Stimulated activated CD8-positive, alpha-beta memory T cell treated with anti-CD3 and anti-CD28 coated beads, Interleukin-15, amount 100 ng/mL, for 1 hour (primary cell): ENCODE data around the gene OR10H4.
"Not testable (repeated sequence)": the region's sequence is repeated elsewhere in the genome, so short reads cannot be mapped to it uniquely, and the experiment has no call there.

ENCODE experiments used
- DNase-seq: peaks from one replicate; pipeline ENCODE4 v3.0.0-alpha.2; 2020; ENCODE audit warnings: low read depth

The OR10H4 gene

GRCh38 chr19:15937771-15938170 lies 11.0 kb upstream of the OR10H4 start:
- DNase-seq = no peak

- DNase-seq = no peak
Measured at GRCh38 chr19:15944401-15944800, 4.4 kb upstream of the OR10H4 start.

GRCh38 chr19:15945301-15945700 lies 3.5 kb upstream of the OR10H4 start:
- DNase-seq = no peak

GRCh38 chr19:15954820-15955219 lies 6.0 kb downstream of the OR10H4 start:
- no peak for DNase-seq

GRCh38 chr19:15962319-15962718 lies 13.5 kb downstream of the OR10H4 start:
- DNase-seq = no peak

GRCh38 chr19:15964231-15964630 lies 15.4 kb downstream of the OR10H4 start:
- no peak for DNase-seq

- DNase-seq = no peak
Measured at GRCh38 chr19:15971224-15971780, 22.5 kb downstream of the OR10H4 start.

- not testable (repeated sequence) for DNase-seq
Measured at GRCh38 chr19:15972043-15972442, 23.2 kb downstream of the OR10H4 start.

- DNase-seq = no peak
Measured at GRCh38 chr19:15974856-15975255, 26.0 kb downstream of the OR10H4 start.

GRCh38 chr19:15976836-15977689 lies 28.3 kb downstream of the OR10H4 start:
- no peak for DNase-seq

GRCh38 chr19:15977690-15978089 lies 28.9 kb downstream of the OR10H4 start:
- no peak for DNase-seq

GRCh38 chr19:15979293-15979692 lies 30.5 kb downstream of the OR10H4 start:
- no peak for DNase-seq

- not testable (repeated sequence) for DNase-seq
Measured at GRCh38 chr19:15985831-15986230, 37.0 kb downstream of the OR10H4 start.

- DNase-seq = no peak
Measured at GRCh38 chr19:15986701-15987100, 37.9 kb downstream of the OR10H4 start.

GRCh38 chr19:15989889-15990288 lies 41.1 kb downstream of the OR10H4 start:
- DNase-seq = no peak

- no peak for DNase-seq
Measured at GRCh38 chr19:15991602-15992001, 42.8 kb downstream of the OR10H4 start.

GRCh38 chr19:15992014-15992413 lies 43.2 kb downstream of the OR10H4 start:
- DNase-seq = no peak

GRCh38 chr19:15995536-15995935 lies 46.7 kb downstream of the OR10H4 start:
- DNase-seq = no peak

GRCh38 chr19:15998166-15998565 lies 49.4 kb downstream of the OR10H4 start:
- DNase-seq = no peak
